ENCODE data around the gene KAT2B. TPM values are rescaled to one million over a fixed set of nuclear protein-coding genes. Genes with fewer than 3 reads are reported as not detected.

KAT2B gene
- total and polyA plus RNA-seq, 2 experiments from 2014 or later, result 10.0 to 18.6 TPM

DNA sequence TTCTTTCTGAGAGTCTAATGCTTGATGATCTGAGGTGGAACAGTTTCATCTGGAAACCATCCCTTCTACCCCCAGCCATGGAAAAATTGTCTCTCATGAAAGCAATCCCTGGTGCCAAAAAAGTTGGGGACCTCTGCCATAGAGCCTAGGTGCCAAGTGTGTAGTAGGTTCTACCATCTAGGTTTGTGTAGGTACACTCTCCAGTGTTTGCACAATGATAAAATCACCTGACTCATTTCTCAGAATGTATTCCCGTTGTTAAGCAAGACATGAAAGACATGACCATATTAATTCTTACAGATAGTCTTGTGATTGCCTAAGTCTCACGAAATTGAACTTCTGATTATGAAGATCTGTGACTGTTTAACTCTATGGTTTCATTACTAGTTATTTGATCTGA lies 68.6 kb downstream of the KAT2B start:
- H3K27me3 ChIP-seq, result no peaks in the 10 kb centered on the region
- H3K36me3 ChIP-seq, result peaks cover 14% of the 10 kb centered on the region
- no peaks in the 10 kb centered on the region for H3K4me1 ChIP-seq (ENCODE audit: low read depth)
- no peak overlapping the region for H3K27ac ChIP-seq
- H3K9me3 ChIP-seq (ENCODE audit: low read depth), result no peaks in the 10 kb centered on the region
- H3K4me3 ChIP-seq, result no peak overlapping the region
- TF ChIP-seq, protein P1, sequence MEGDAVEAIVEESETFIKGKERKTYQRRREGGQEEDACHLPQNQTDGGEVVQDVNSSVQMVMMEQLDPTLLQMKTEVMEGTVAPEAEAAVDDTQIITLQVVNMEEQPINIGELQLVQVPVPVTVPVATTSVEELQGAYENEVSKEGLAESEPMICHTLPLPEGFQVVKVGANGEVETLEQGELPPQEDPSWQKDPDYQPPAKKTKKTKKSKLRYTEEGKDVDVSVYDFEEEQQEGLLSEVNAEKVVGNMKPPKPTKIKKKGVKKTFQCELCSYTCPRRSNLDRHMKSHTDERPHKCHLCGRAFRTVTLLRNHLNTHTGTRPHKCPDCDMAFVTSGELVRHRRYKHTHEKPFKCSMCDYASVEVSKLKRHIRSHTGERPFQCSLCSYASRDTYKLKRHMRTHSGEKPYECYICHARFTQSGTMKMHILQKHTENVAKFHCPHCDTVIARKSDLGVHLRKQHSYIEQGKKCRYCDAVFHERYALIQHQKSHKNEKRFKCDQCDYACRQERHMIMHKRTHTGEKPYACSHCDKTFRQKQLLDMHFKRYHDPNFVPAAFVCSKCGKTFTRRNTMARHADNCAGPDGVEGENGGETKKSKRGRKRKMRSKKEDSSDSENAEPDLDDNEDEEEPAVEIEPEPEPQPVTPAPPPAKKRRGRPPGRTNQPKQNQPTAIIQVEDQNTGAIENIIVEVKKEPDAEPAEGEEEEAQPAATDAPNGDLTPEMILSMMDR (IDR thresholded peaks at IDR 0.05; ENCODE audit: low read depth, low read length), result no peak
- no peak for DNase-seq (ENCODE audit: low read depth in 1 of 2, low spot score in 1 of 2)

DNA sequence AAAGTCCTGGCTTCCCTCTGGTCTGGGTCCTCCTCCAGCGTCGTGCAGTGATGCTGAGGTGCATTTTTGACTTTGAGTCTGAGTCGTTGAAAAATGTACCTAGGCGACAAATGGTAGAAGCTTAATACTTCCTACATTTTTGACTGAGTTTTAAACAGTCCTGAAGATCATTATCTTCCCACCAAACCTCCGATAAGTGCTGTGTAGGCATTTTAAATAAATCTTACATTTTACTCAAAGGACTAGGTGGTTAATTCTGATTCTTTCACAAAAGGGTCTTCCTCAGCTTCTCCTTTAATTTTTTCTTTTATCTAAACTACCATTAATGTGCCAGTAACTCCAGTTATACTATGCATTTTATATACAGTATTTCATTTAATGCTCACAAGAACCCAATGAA lies 70.6 kb downstream of the KAT2B start:
- no peaks in the 10 kb centered on the region for H3K4me1 ChIP-seq (ENCODE audit: low read depth)
- DNase-seq (ENCODE audit: low read depth in 1 of 2, low spot score in 1 of 2), result no peak
- H3K4me3 ChIP-seq, result no peak overlapping the region
- TF ChIP-seq, protein P1 (IDR thresholded peaks at IDR 0.05; ENCODE audit: low read depth, low read length), result no peak
- no peaks in the 10 kb centered on the region for H3K27me3 ChIP-seq
- H3K27ac ChIP-seq, result no peak overlapping the region
- H3K9me3 ChIP-seq (ENCODE audit: low read depth), result no peaks in the 10 kb centered on the region
- H3K36me3 ChIP-seq, result peaks cover 14% of the 10 kb centered on the region

DNA sequence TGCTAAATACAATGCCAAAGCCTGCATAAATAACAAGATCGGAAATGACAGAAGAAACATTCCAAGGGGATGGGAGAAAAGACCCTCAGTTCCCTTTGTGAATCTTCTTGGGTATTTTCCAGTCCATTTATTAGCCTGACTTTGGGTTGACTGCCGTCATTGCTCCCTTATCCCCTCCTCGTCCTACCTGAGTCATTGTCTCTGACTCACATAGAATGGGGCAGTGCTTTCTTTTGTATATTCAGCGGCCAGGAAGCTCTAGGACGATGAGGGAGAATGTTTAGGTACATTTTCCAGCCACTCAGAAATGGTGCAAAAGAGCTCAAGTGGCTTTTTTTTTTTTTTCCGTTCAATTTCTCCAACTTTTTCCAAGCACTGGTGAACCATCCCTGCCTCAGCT lies 71.6 kb downstream of the KAT2B start:
- peaks cover 14% of the 10 kb centered on the region for H3K36me3 ChIP-seq
- H3K27ac ChIP-seq, result no peak overlapping the region
- no peaks in the 10 kb centered on the region for H3K27me3 ChIP-seq
- H3K4me3 ChIP-seq, result no peak overlapping the region
- TF ChIP-seq, protein P1 (IDR thresholded peaks at IDR 0.05; ENCODE audit: low read depth, low read length), result no peak
- no peaks in the 10 kb centered on the region for H3K4me1 ChIP-seq (ENCODE audit: low read depth)
- no peak for DNase-seq (ENCODE audit: low read depth in 1 of 2, low spot score in 1 of 2)
- no peaks in the 10 kb centered on the region for H3K9me3 ChIP-seq (ENCODE audit: low read depth)

DNA sequence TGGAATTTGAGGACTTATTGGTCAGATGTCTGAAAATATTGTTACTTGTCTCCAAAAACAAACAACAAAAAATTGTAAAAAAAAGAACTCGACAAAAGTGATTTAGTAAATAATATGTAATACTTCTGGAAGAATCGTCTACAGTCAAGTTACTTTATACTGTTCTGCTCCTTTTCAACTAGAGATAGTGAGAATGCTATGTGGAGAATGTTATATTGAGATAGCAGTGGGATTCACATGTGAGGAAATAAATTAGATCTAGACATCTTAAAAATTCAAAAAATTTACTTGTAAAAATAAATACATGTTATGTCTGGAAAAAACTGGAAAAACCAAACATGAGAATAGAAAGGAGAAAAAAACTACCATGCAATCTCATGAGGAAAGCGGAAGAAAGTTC lies 80.8 kb downstream of the KAT2B start:
- H3K4me1 ChIP-seq (ENCODE audit: low read depth), result no peaks in the 10 kb centered on the region
- DNase-seq (ENCODE audit: low read depth in 1 of 2, low spot score in 1 of 2), result no peak
- no peak overlapping the region for H3K27ac ChIP-seq
- peaks cover 7% of the 10 kb centered on the region for H3K36me3 ChIP-seq
- H3K4me3 ChIP-seq, result no peak overlapping the region
- no peaks in the 10 kb centered on the region for H3K27me3 ChIP-seq
- TF ChIP-seq, protein P1 (IDR thresholded peaks at IDR 0.05; ENCODE audit: low read depth, low read length), result no peak
- H3K9me3 ChIP-seq (ENCODE audit: low read depth), result no peaks in the 10 kb centered on the region

DNA sequence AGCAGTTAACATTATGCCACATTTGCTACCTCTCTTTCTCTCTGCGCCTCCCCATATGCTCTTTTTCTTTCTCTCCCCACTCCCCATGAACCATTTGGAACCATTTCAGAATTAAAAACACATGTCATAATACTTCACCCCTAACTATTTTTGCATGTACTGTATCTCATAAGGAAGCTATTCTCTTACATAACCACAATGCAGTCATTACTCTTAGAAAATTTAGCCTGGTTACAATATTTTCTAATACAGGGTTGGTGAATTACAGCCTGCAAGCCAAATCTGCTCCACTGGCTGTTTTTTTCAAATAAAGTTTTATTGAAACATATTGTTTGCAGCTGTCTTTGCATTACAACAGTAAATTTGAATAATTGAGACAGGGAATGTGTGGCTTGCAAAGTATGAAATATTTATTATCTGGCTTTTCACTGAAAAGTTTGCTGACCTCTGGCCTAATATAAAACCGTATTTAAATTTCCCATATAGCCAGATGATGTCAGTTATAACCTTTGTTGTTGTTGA lies 82.9 kb downstream of the KAT2B start:
- Histone ChIP-seq H3K4me3 (no peak overlapping the region), H3K27me3 (no peaks in the 10 kb centered on the region), H3K4me1 (ENCODE audit: low read depth) (no peaks in the 10 kb centered on the region), H3K36me3 (peaks cover 15% of the 10 kb centered on the region), H3K27ac (no peak overlapping the region), H3K9me3 (ENCODE audit: low read depth) (no peaks in the 10 kb centered on the region)
- TF ChIP-seq, protein P1 (IDR thresholded peaks at IDR 0.05; ENCODE audit: low read depth, low read length), result no peak
- no peak for DNase-seq (ENCODE audit: low read depth in 1 of 2, low spot score in 1 of 2)

DNA sequence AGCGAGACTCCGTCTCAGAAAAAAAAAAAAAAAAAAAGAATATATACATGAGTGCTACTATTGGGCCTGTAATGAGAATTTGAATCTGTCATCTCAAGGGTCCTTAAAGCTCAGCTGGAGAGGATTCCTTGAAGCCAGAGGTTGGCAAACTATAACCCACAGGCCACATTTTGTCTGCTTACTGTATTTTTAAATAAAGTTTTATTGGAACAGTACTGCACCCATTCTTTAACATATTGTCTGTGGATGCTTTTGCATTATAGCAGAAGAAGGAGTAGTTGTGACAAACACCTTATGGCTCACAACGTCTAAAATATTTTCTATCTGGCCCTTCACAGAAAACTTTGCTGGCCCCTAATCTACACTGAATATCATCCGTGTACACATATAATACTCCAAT lies 85.0 kb downstream of the KAT2B start:
- no peak overlapping the region for H3K4me3 ChIP-seq
- no peaks in the 10 kb centered on the region for H3K4me1 ChIP-seq (ENCODE audit: low read depth)
- no peaks in the 10 kb centered on the region for H3K27me3 ChIP-seq
- TF ChIP-seq, protein P1 (IDR thresholded peaks at IDR 0.05; ENCODE audit: low read depth, low read length), result no peak
- H3K9me3 ChIP-seq (ENCODE audit: low read depth), result no peaks in the 10 kb centered on the region
- H3K27ac ChIP-seq, result no peak overlapping the region
- DNase-seq (ENCODE audit: low read depth in 1 of 2, low spot score in 1 of 2), result no peak
- peaks cover 15% of the 10 kb centered on the region for H3K36me3 ChIP-seq
